Hippocampal formation (tissue), 2 donors: ENCODE data around the gene CPTP.
A peak's percentile ranks its signal among the peaks of the same experiment; 100 is the strongest.

Experiments
- DNase-seq, 2 donors: peaks; one replicate each; lab custom pipeline; 2025; lab: John Stamatoyannopoulos, UW

Gene CPTP

GRCh38 chr1:1349256-1350012, 24.8 kb downstream of the CPTP start, which contains the start of gene DVL1:
TSS of gene DVL1 (minus strand) at chr1:1349418. CDS start at chr1:1349065, 353 bp downstream.
- DNase-seq, result peak; percentile 37 to 48

- DNase-seq, result no peak
These were observed 27.2 kb downstream of the CPTP start for GRCh38 chr1:1351511-1352427.

GRCh38 chr1:1352786-1353388, 28.3 kb downstream of the CPTP start:
- no peak for DNase-seq

GRCh38 chr1:1353389-1354151, 29.0 kb downstream of the CPTP start:
- DNase-seq, result no peak

GRCh38 chr1:1354271-1355247, 30.0 kb downstream of the CPTP start:
- DNase-seq, result no peak

- DNase-seq, result no peak
These were observed 30.8 kb downstream of the CPTP start for GRCh38 chr1:1355416-1355815.

GRCh38 chr1:1356166-1356795, 31.7 kb downstream of the CPTP start:
- DNase-seq, result no peak

- DNase-seq, result no peak
These were observed 32.3 kb downstream of the CPTP start for GRCh38 chr1:1356796-1357401.

GRCh38 chr1:1357871-1358432, 33.4 kb downstream of the CPTP start:
- DNase-seq, result no peak

- DNase-seq, result no peak
These were observed 34.0 kb downstream of the CPTP start, which contains the start of gene MXRA8 for GRCh38 chr1:1358433-1359271. TSS of gene MXRA8 (minus strand) at chr1:1358555. CDS start at chr1:1358504, 51 bp downstream.

GRCh38 chr1:1359308-1359663, 34.7 kb downstream of the CPTP start:
- no peak for DNase-seq

GRCh38 chr1:1359664-1360468, 35.3 kb downstream of the CPTP start:
- no peak for DNase-seq

GRCh38 chr1:1360506-1361169, 36.0 kb downstream of the CPTP start:
- no peak for DNase-seq

GRCh38 chr1:1361233-1361981, 36.8 kb downstream of the CPTP start:
- DNase-seq, result no peak

- no peak for DNase-seq
These were observed 37.4 kb downstream of the CPTP start for GRCh38 chr1:1361982-1362423.

- no peak for DNase-seq
These were observed 39.7 kb downstream of the CPTP start for GRCh38 chr1:1364266-1364665.
